Putamen (tissue), 1 donor: Measurements from ENCODE around the gene ANKRD13B.
"Not testable (repeated sequence)": the region's sequence is repeated elsewhere in the genome, so short reads cannot be mapped to it uniquely, and the experiment has no call there.

ENCODE experiments used
- DNase-seq: peaks from one replicate; pipeline ENCODE4 v3.0.0-alpha.2; 2016; ENCODE audit warnings: low spot score

The ANKRD13B gene

DNA sequence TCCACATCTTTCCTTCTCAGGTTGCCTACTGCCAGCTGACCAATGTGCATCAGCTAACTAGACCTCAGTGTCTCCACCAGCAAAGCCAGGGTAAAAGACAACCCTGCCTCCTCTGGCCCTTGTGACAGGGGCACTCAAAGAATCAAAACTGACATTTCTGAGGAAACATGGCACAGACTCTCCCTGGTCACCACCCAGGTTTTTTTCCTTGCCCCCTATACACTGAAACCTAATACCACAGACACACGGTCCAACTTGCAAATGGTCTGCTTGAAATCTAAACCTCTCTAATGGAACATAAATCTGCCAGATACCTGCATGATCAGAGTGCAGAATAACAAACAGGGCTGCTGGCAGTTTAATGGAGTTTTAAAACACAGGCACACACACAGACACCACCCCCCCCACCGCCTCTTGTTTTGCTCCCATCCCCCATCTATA lies 49.3 kb downstream of the ANKRD13B start:
- DNase-seq: no peak

DNA sequence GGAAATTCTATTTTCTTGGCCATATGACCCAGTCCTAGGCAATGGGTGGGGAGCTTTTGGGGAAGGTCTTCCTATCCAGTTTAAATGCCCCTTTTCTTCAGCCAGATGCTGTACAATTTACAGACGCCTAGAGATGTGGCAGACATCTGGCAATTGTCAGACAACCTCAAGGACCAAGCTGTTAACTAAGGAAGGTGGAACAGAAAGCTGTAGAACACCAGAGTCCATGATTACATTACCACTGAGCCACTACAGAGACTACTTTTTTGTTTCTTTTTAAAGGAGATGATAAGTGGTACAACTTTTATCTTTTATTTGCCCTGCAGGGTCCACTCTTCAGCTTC lies 50.9 kb downstream of the ANKRD13B start:
- no peak for DNase-seq

DNA sequence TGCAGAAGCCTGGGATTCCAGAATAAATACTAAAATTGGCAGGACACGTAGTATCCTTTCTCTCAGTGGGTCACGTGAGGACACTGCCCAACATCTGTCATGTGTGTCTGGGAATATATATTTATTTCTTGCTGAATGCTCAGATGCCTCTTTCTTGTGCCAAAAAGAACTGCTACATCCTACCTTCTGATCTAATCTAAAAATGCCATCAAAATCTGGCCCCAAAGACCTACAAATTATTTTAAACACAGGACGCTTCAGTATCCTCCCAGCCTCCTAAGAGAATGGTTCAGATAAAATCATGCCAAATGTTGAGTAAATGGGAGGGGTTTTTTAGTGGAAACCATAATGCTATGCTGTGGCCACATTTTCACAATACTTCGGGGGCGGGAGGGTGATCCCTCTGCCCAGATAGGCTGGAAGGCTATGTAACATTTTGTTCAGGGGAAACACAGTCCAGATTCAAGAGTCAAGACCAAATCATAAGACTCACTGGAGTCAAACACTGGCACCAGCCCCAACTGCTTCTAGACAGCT lies 52.7 kb downstream of the ANKRD13B start:
- no peak for DNase-seq

DNA sequence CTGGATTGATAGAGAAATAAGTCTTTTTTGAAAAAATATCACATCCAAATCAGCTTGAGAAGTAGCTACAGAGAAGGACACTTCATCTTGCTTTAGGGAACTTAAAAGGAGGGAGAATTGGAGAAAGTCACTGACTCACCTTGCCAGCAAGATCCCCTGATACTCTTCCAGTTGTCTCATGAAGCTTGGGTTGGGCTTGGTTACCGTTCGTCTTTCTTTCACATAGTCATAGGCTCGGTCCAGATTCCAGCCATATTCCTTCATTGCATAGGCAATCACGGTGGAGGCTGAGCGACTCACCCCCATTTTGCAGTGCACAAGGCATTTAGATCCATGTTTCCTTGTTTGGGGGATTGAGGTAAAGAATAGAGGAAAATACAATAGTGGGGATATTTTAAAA lies 55.1 kb downstream of the ANKRD13B start:
- DNase-seq: no peak

DNA sequence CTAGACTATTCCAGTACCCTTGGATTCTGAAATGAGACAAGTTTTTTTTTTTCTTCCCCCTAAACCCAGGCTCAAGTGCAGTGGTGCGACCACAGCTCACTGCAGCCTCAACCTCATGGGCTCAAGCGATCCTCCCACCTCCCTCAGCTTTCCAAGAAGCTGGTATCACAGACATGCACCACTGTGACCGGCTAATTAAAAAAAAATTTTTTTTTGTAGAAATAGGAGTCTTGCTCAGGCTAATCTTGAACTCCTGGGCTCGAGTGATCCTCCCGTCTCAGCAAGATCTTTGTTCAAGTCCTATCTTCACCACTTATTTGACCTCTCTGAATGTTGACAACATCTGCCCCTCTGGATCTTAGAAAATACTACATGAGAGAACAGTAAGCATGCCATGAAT lies 56.4 kb downstream of the ANKRD13B start:
- DNase-seq: no peak

DNA sequence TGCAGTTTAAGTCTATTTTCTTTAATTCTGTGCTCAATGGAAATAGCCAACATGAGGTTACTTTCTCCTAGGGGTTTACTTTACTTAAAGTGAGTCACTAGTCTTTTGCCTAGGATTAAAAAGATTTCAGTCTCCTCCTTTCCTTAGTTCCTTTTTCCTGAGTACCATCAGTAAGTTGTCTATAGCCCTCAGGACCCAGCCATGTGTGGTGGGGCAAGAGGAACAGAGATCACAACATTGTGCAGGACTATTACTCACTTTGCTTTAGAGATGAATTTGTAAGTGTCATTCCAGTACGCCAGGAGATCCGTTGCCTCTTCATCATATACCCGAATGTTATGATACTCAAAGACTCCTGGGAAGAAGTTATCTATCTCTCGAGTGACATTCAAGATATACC lies 57.5 kb downstream of the ANKRD13B start:
- no peak for DNase-seq

DNA sequence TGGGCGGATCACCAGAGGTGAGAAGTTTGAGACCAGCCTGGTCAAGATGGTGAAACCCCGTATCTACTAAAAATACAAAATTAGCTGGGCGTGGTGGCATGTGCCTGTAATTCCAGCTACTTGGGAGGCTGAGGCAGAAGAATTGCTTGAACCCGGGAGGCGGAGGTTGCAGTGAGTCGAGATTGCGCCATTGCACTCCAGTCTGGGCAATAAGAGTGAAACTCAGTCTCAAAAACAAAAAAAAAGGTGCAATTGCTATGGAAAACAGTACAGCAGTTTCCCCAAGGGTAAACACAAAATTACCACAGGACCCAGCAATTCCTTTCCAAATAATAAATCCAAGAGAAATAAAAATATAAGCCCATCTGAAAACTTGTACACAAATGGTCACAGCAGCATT lies 59.0 kb downstream of the ANKRD13B start:
- DNase-seq: not testable (repeated sequence)

DNA sequence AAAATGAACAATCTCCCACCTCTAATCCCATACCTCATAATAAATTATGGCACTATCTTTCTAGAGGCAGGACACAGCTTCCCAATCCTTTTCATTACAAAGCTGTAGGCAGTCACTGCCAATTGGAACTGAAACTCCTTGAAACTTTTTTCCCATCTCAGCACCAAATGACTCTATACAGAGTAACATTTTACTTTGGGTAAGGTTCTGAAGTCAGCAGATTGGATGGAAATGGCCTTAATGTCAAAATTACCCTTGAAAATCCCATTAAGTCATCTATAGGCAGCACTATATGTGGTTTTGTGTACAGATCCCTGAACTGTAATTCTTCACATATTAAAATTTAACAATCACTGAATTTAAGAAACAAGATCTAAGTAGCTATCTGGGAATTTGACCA lies 60.0 kb downstream of the ANKRD13B start:
- DNase-seq: no peak

DNA sequence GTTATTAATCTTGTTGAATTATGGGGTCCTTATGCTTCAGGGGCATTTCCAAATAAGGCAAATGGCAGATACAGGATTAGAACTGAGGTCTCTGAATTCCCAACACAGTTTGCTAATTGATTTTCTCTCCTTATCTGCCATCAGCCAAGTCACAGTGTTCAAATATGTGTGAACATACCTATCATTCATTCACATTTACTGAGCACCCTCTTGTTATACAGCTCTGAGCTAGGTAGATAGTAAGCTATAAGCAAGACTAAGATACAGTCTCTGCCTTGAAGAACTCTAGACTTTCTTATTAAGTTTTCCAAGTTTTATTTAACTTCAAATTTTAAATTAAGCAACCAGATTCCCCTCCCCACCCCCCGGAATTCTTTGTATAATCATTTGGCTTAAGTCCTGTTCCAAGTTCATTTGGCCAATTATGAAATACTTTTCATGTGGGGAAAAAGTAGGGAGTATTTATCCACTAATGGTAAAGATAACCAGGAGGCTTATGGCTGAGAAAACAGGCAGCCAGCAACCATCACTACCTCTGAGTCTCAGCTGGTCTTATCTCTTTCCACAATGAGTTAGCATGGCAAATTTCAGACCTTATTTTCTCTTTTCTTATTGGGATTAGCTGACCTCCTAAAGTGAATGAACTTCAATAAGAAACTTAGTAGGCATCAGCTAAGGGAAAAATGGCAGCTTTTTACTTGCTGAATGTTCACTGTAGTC lies 61.2 kb downstream of the ANKRD13B start:
- DNase-seq: no peak

DNA sequence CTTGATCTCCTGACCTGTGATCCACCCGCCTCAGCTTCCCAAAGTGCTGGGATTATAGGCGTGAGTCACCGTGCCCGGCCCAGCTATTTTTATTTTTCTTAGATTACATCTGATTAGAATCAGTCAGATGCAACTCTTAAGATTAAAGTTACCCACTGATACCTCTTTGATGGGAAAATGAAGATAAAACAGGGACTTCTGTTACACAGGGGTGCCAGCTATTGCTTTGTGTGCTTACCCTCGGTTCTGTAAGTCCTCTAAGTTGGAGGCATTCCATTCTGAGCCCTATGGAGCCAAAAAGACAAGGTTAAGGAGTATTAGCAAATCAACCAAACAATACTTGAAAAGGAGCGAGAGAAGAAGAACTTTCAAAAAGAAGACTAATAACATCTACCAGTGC lies 62.4 kb downstream of the ANKRD13B start:
- no peak for DNase-seq

DNA sequence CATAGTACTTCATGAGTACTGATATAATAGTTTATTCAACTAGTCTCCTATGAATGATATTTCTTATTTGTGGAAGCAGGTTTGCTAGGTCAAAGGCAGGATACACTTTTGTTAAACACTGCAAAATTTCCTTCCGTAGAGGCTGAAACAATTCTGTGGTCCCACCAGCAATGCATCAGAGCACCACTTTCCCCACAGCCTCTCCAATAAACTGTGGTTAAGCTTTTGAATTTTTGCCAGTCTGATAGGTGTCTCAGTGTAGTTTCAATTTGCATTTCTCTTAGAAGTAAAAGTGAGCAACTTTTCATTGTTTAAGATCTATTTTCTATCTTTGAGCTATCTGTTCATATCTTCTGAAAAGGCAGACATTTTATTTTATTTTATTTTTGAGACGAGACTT lies 66.2 kb downstream of the ANKRD13B start:
- no peak for DNase-seq

DNA sequence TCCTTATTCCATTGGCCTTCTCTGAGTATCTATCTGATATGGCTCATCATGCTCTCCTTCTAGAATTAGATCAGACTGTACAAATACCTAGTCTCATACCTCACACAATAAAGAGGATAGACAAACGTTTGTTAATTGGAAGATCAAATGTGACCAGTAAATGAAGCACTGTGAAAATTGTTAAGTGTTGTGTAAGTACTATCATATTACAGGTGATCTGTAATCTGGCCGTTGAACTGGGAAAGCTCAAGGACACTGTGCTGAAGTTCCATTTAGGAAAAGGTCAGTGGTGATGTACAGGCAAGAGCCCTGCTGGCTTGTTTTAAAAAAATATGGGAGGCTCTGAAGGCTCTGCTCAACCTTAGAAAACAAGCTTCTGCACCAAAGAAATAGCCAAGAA lies 68.3 kb downstream of the ANKRD13B start:
- DNase-seq: no peak

DNA sequence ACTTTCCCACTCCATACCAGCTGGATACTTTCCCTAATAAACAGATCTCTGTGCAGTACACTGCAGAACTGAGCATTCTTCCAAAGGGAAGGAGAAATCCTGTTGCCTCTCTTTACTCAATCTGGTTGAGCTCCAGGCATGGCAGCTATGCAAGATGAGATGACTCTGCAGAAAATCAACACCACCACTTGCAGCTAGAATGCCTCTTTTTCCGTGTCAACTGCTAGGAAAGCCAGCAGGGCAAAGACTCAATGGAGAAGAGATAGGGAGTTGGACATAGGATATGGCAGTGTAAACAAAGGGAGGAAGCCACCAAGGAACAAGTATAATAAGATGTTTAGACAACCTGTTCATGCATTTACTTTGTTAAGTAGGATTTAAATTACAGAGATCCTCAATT lies 70.2 kb downstream of the ANKRD13B start:
- no peak for DNase-seq
